Measurements from ENCODE around the gene B3GNT3. TPM values are rescaled to one million over a fixed set of nuclear protein-coding genes. Genes with fewer than 3 reads are reported as not detected.

Gene B3GNT3
- total RNA-seq, 6 experiments from 2014 or later = 0.26 to 13.6 (median 3.1) TPM

DNA sequence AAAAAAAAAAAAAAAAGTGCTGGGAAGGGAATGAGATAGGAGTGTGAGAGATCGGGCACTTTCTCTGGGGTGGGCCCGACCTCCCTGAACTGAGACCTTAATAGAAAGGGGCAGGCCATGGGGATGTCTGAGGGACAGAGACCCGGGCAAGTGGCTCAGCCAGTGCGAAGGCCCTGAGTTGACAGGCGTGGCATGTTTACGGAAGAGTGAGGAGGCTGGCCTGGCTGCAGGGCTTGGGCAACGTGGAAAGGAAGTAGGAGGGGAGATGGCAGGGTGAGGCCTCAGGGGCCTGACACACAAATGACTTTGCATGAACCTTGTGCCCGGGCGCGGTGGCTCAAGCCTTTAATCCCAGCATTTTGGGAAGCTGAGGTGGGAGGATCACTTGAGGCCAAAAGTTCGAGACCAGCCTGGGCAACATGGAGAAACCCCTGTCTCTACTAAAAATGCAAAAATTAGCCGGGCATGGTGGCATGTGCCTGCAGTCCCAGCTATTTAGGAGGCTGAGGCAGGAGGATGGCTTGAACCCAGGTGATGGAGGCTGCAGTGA, 29.8 kb upstream of the B3GNT3 start:
- WGBS (ENCODE audit: insufficient coverage, low coverage, low lambda C conversion rate, missing lambda C conversion rate) = 49% methylated on average over 9 of the region's 12 CpGs
- ATAC-seq (peak; percentile 73 to 86 (median 80)), DNase-seq (peak; percentile 67 to 84 (median 68))
- no peaks in the 10 kb centered on the region for H3K9me3 ChIP-seq
- peaks cover 0 to 9% (median 0%) of the 10 kb centered on the region in 4 donors for H3K4me1 ChIP-seq
- H3K36me3 ChIP-seq = no peaks in the 10 kb centered on the region
- H3K4me3 ChIP-seq = no peak overlapping the region
- TF ChIP-seq, protein P1, sequence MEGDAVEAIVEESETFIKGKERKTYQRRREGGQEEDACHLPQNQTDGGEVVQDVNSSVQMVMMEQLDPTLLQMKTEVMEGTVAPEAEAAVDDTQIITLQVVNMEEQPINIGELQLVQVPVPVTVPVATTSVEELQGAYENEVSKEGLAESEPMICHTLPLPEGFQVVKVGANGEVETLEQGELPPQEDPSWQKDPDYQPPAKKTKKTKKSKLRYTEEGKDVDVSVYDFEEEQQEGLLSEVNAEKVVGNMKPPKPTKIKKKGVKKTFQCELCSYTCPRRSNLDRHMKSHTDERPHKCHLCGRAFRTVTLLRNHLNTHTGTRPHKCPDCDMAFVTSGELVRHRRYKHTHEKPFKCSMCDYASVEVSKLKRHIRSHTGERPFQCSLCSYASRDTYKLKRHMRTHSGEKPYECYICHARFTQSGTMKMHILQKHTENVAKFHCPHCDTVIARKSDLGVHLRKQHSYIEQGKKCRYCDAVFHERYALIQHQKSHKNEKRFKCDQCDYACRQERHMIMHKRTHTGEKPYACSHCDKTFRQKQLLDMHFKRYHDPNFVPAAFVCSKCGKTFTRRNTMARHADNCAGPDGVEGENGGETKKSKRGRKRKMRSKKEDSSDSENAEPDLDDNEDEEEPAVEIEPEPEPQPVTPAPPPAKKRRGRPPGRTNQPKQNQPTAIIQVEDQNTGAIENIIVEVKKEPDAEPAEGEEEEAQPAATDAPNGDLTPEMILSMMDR (IDR thresholded peaks at IDR 0.05) = no peak
- no peak for TF ChIP-seq POLR2A (IDR thresholded peaks at IDR 0.05)
- no peak overlapping the region for H3K27ac ChIP-seq
- H3K27me3 ChIP-seq = no peaks in the 10 kb centered on the region
- intact Hi-C loops (cut with DNase I) = no loop called here

DNA sequence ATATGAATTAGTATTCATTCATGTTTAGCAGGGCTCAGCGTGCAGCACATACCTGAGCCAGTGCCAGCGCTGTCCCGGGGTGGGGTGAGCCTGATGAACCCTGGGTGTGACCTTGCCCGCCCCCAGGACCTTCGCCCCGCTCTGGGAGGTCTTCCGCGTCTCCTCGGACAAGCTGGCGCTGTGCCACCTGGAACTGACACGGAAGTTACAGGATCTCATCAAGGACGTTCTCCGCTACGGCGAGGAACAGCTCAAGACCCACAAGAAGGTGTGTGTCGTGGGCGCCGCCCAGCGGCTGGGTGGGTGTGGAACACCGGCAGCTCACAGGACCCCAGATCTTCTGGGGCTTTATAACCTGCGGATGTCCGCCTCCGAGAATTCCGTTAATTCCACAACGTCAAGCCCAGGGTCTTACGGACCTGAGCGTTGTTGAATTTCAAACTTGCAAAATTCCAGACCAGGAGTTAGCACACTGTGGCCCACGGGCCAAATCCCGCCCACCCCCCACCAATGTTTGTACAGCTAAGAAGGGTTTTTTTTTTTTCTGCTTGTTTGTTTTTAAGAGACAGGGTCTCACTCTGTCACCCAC, 28.3 kb upstream of the B3GNT3 start:
- peak; percentile 86 to 91 (median 88) for ATAC-seq
- TF ChIP-seq, protein P1 (IDR thresholded peaks at IDR 0.05) = peak; percentile 61 to 85 (median 72)
- no peak for TF ChIP-seq POLR2A (IDR thresholded peaks at IDR 0.05)
- intact Hi-C loops (cut with DNase I) = no loop called here
- Histone ChIP-seq H3K27ac (no peak overlapping the region), H3K36me3 (no peaks in the 10 kb centered on the region), H3K4me1 (peaks cover 0 to 9% (median 0%) of the 10 kb centered on the region in 4 donors), H3K27me3 (no peaks in the 10 kb centered on the region), H3K9me3 (no peaks in the 10 kb centered on the region), H3K4me3 (no peak overlapping the region)
- 8% methylated on average over 9 of the region's 29 CpGs for WGBS (ENCODE audit: insufficient coverage, low coverage, low lambda C conversion rate, missing lambda C conversion rate)
- peak; percentile 80 to 86 (median 84) for DNase-seq

DNA sequence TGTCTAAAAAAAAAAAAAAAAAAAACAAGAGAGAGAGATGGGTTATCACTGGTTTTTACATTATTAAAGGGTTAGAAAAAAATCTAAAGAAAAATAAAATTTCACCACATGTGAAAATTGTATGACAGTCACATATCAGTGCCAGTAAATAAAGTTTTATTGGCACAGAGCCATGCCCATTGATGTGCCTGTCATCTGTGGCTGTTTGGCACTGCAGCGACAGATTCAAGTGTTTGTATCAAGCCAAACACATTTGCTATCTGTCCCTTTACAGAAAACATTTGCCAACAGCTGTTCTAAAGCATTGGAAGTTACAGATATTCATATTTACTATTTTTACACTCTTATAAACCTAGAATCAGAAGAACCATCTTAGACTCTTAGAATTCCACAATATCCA, 27.4 kb upstream of the B3GNT3 start:
- intact Hi-C loops (cut with DNase I) = no loop called here
- TF ChIP-seq, protein P1 (IDR thresholded peaks at IDR 0.05) = no peak
- TF ChIP-seq POLR2A (IDR thresholded peaks at IDR 0.05) = no peak
- Histone ChIP-seq H3K36me3 (no peaks in the 10 kb centered on the region), H3K9me3 (no peaks in the 10 kb centered on the region), H3K27me3 (no peaks in the 10 kb centered on the region), H3K4me1 (peaks cover 0 to 9% (median 0%) of the 10 kb centered on the region in 4 donors), H3K27ac (no peak overlapping the region), H3K4me3 (no peak overlapping the region)
- DNase-seq = no peak
- 33% methylated on average over 1 of the region's 1 CpG for whole genome bisulfite sequencing (ENCODE audit: insufficient coverage, low coverage, low lambda C conversion rate, missing lambda C conversion rate)
- ATAC-seq = no peak

DNA sequence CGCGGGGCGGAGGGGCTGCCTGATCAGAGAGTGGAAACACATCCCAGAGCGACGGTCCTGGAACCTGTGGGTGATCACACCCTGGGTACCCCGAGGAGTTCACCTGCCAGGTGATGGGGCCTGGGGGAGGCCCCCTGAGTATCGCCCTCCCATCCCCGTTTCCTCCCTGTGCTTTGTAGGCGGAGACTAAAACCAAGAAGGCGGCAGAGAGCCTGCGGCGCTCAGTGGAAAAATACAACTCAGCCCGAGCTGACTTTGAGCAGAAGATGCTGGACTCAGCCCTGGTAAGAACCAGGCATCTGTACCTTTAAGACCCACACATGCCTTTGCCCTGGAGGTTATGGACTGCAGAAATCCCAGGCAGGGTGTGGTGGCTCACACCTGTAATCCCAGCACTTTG, 24.3 kb upstream of the B3GNT3 start:
- no peak overlapping the region for H3K27ac ChIP-seq
- ATAC-seq = no peak
- no peaks in the 10 kb centered on the region for H3K9me3 ChIP-seq
- TF ChIP-seq, protein P1 (IDR thresholded peaks at IDR 0.05) = no peak
- TF ChIP-seq POLR2A (IDR thresholded peaks at IDR 0.05) = no peak
- peaks cover 0 to 9% (median 0%) of the 10 kb centered on the region in 4 donors for H3K4me1 ChIP-seq
- no peaks in the 10 kb centered on the region for H3K36me3 ChIP-seq
- WGBS (ENCODE audit: insufficient coverage, low coverage, low lambda C conversion rate, missing lambda C conversion rate) = 60% methylated on average over 1 of the region's 13 CpGs
- intact Hi-C loops (cut with DNase I) = loop anchor here in 1 of 2 donors (10.0 kb wide), 1 partner anchor 56 kb away; the partner anchor contains the start of gene MAP1S
- H3K4me3 ChIP-seq = no peak overlapping the region
- DNase-seq = no peak
- H3K27me3 ChIP-seq = no peaks in the 10 kb centered on the region
